ENCODE data around the gene AP2B1.

GRCh38 chr17:35651467-35651866, 64.3 kb downstream of the AP2B1 start:
- TF ChIP-seq CTCF (IDR thresholded peaks at IDR 0.05) (no peak), POLR2A (IDR thresholded peaks at IDR 0.05) (no peak)

Data from adrenal gland (tissue), 5 donors.